Stimulated activated CD4-positive, alpha-beta T cell treated with anti-CD3 and anti-CD28 coated beads, Interleukin-1b, Interleukin-23, amount 100 ng/mL, for 1 hour (primary cell): Measurements from ENCODE around the gene PKD1L1.
"Not testable (repeated sequence)": the region's sequence is repeated elsewhere in the genome, so short reads cannot be mapped to it uniquely, and the experiment has no call there.

Source experiments
- DNase-seq, 2 donors: peaks; one replicate each; pipeline ENCODE4 v3.0.0-alpha.2; 2020; ENCODE audit warnings: low read depth in 2 of 2

The PKD1L1 gene

DNA sequence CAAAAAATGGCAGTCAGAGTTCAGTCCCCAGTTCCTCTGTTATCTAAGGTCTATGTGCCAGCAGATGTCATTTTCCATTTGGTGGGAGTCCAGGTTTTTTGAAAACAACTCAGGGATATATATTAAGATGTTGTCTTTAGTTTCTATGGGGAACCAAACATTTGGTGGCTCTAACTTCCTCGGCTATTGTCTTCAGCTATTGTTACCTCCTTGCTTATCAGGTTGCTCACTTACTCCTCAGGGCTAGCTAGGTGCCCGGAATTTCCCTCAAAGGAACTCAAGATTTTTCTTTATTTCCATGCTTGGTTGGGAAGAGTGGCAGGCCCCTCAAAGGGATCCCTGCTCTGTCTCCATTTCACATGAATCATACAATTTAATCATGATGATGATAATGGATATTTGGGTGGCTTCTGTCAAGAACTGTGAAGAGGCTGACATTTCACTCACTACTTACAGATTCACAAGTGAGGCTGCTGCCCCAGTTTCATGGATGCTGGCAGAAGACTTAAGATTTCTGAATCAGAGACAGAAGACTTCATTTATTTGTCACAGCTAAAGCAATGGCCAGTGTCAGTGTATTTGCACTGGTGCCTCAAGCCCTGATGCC, 182.8 kb downstream of the PKD1L1 start:
- no peak for DNase-seq

DNA sequence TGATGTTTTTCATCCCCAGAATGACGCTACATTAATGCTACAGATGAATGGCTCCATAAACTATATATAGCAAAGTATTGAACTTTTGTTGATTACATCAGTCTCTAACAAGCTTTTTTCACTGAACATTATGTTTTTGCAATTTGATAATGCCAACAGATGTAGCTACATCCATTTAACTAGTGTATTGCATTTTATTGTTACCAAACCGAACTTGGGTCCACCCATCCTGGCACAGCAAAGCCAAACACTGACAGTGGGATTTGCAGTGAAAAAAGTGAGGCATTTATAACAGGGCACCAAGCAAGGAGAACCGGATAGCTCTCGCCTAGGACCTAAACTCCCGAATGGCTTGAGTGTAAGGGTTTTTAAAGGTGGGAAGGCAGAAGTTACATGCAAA, 183.5 kb downstream of the PKD1L1 start:
- DNase-seq: no peak

DNA sequence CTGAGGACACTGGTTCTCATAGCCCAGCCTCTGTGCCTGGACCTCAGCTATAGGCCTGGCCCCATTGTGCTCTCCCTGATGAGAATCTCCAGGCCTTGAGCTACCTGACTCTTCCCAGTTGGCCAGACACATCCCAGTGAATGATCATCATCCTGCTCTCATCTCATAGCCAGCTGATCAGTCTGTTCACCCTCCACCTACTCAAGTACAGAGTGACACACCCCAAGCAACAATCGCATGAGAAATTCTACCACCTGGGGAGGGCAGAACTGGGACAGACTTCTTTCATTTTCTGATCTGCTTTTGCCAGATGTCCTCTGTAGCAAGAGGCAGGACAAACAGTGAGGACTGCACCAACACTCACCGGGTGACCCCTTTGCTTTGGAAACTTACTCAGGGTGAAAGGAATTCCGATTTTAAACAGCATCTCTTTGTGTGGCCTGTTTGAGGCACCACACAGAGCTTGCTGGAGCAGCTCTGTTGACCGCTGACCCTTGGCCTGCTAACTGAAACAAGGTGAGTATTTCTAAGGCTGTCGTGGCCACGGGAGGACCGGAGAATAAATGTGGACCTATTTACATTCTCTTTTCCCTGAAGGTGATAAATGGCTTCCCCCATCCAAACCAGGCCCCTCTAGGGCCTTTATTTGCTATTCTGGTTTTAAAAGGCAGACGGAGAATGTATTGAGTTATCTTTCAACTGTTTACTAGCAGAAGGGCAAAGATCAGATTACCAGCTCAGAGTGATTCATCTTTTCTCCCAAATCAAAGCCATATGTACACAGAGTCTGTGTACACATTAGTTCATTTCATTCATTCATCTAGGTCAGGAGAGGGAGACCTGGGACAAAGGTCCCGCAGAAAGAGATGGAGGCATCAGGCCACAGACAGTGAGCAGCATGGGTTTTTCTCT, 184.9 kb downstream of the PKD1L1 start:
- no peak for DNase-seq

DNA sequence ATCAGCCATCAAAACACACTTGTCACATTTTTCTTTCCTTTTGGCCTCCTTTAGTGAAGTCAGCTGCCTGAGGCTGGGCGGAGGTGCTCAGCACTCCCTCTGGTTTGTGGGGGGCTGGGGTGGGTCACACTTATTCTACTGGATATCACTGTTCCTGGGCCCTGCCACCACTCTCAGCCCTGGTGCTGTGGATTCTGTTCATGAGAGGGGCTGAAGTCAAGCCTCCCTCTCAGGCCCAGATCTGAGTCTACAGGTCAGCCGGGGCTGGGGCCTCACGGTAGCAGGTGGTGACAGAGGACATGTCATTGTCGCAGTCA, 185.6 kb downstream of the PKD1L1 start:
- DNase-seq: no peak

DNA sequence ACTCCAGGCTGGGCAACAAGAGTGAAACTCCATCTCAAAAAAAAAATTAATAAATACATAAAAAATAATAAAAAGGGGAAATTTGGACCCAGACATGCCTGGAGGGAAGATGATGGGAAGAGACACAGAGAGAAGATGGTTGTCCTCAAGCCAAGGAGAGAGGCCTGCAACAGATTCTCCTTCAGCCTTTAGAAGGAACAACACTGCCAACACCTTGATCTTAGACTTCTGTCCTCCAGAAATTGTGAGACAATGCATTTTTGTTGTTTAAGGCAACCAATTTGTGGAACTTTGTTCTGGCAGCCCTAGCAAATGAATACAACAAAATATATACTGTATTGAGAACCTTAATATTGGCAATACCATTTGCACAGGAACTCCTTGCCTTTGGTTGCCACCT, 186.1 kb downstream of the PKD1L1 start:
- no peak for DNase-seq

DNA sequence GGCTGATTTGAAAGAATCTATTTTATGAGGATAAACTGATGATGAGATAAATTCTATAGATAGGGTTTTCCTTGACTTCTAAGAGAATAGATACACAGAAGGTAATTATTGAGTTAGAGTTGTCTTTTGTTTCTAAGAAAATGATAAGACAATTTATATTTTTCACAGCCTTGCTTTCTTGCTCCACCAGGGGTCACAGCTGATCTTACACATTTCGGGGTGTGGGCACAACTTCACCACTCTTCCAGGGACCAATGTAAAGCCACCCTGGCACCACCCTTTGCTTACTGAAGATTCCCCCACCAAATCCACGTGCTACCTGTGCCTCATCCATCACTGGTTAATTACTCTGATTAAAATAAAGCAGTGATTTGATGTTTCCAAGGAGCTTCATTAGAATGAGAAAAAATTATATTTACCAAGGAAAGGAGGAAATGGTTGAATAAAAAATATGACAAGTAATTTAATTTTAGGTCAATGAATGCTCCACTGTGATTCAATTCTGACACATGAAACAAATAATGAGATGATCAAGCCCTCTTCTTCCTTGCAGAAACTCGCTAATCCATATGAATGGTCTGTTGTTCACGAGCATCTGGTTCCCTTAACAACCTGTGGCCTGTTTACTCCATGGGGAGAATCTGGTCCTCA, 189.1 kb downstream of the PKD1L1 start:
- no peak for DNase-seq

DNA sequence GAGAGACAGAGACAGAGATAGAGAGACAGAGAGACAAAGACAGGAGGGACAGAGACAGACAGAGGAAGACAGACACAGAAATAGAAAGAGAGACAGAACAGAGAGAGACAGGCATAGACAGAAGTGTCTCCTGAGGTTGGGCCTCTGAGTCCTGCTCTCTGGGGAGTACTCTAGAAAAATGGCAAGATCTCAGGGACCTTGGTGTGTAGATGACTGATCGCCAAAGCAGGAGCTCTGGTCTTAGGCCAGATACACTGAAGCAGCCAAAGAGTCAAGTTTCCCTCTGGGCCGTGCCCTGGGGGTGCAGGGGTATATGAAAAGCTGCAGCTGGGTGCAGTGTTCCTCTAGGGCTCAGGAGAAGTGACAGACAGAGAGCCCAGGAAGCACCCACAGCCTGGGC, 189.7 kb downstream of the PKD1L1 start:
- DNase-seq: no peak

DNA sequence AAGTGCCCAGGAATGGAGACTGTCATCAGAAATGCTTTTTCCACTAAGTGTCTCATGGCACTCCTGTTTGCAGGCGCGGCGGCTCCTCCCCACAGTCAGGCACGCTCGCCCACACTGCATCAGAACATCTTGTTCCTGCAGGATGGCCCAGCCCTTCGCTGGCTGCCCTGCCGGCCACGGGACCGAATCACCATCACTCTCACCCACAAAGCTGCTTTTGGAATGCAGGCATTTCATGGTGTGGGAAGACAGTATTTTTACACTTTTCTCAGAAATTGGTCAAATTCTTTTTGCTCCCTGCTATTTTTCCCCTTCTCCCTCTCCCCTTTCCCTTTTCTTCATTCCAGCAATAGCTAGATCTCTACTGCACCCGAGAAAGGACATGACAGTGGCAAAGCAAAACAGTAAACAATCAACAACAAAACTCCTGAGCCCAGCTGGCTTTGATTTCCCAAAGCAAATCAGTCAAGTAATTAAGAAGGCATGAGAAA, 190.3 kb downstream of the PKD1L1 start:
- no peak for DNase-seq

DNA sequence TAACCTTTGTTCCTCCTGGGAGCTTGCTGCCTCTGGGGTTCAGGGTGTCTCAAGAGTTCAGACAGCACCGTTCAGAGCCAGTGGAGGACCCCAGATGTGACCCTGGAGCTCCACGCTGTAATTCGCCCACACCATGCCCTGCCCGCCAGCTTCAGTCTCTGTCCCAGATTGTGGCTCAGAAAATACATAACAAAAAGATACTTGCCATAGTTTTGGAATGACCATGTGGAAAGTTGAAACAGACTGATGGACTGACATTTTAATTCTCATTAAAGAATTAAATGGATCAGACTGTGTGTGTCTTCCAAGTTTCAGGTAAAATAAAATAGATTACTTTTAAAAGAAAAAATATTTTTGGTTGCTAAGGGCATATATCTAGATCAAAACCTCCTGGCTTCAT, 191.6 kb downstream of the PKD1L1 start:
- DNase-seq: no peak

DNA sequence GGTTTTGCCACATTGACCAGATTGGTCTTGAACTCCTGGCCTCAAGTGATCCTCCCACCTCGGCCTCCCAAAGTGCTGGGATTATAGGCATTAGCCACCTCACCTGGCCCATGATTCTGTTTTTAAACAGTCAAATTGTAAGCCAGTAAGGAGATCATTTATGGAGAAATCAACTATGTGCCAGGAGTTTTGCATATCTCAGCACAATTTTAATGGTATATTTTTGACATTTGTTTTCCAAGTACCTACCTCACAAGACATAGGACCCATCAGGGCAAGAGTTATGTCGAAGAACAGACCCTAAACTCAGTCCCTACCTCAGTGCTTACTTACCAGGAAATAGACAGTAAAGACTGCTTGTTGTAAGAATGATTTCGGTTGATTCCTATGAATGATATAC, 193.0 kb downstream of the PKD1L1 start:
- DNase-seq: no peak

DNA sequence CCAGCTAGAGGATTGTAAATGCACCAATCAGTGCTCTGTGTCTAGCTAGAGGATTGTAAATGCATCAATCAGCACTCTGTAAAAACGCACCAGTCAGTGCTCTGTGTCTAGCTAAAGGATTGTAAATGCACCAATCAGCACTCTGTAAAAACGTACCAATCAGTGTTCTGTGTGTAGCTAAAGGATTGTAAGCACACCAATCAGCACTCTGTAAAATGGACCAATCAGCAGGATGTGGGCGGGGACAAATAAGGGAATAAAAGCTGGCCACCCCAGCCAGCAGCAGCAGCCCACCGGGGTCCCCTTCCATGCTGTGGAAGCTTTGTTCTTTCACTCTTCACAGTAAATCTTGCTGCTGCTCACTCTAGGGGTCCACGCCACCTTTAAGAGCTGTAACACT, 196.5 kb downstream of the PKD1L1 start:
- DNase-seq: not testable (repeated sequence)

DNA sequence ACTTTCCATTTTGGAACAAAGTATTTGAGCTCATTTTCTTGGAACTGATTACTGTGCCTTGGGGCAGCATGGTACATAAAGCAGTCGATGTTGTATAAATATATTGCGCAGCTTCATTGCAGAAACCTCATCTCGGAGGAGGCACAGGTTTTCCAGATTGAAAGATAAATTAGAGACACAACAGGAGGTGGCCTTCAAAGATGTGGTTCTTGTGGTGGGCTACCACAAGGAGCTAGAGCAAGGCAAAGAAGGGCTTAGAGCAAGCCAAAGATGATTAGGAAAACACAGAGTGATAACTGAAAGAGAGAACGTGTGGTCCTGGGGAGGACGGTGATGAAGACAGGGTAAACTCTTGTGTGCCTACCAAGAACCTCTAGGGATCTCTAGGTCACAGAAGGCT, 197.2 kb downstream of the PKD1L1 start:
- no peak for DNase-seq

DNA sequence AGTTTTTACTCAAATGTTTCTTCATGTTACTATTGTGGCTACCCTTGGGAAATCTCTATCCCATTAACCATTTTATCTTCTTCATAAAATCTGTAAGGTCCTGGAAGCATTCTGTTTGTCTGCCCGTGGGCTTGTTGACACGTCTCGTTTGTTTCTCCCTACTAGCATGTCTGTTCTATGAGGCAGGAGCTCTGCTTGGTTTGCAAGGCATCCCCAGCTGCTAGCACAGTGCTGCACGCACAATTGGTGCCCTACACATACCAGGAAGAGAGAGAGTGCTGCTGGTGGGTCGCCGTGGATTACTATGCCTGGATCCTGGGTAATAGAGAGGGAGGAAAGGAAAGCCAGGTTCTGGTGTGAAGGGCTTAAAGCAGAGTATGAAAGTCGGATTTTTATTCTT, 200.2 kb downstream of the PKD1L1 start:
- no peak for DNase-seq

DNA sequence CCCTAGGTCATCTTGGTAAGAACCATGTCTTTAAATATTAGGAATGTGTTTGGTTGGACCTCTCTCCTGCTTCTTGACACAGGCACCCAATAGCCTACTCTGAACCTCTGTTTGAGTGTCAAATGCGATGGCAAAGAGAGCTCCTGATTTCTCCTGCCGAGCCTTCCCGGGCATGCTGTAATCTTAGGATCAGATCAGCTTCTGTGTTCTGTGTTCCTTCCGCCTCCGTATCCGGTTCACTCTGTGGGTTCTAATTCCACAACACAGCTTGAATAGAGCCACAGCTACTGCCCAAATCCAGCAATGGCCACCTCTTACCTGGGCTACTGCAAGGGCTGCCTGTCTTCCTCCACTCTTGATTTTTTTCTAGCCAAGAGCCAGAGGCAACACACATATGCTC, 201.1 kb downstream of the PKD1L1 start:
- no peak for DNase-seq

DNA sequence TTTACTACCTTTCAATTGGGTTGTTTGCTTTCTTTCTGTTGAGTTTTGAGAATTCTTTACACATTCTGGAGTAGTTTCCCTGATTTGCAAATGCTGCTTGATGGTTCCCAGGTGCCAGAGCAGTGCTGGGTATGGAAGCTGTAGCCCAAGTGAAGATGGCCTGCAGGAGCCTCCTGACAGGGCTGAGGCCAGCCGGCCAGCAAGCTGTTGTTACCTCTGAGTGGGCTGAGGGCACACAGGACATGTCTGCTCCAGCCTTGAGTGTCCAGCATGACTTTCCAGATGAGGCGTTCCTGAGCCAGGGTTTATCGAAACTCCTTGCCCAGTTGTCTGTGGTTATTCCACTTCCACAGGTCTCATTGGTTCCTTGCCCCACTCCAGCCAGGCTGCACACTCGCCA, 201.8 kb downstream of the PKD1L1 start:
- no peak for DNase-seq

DNA sequence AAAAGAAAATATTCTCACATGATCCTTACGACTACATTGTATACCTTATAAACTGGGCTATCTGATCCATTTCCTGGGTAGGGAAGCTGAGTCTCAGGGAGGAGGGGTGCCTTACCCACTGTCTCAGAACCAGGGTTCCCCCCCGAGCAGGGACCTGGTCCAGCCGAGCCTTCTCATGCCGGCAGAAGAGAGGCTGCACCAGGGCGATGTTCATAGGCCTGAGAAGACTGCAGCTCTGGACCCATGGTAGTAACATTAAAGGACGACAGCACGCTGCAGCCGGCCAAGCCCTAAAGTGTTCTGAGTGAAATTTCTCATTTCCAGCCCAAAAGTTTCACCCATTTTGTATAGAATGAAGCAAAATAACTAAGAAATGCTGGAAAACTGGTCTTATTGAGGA, 203.4 kb downstream of the PKD1L1 start:
- no peak for DNase-seq

DNA sequence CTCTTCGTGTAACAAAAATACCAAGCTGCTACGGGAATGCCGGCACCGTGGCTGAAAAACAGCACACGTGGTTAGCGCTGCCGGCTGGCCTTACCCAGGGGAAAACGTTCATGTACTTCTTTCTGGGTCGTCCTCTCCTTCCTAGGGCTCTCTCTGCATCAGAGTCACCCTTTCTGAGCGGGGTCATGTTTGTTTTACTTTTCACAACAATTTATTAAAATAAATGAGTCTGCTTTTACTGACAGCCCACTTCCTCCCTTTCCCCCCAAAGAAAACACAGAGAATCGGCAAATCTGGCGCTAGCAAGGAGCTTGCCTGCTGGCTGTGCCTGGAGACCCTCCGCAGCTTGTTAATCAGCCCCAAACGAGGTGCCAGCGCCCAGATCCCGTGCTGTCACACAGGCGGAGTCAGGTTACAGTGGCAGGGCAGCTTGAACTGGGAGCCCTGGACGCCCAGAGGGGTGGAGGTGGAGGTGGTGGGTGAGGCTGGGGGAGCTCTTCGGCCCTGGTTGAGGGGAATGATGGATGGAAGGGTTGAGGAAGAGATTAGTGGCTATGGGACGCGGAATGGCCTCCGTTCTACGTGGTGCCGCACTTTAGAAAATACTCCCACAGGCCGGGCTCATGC, 204.2 kb downstream of the PKD1L1 start:
- DNase-seq: no peak

DNA sequence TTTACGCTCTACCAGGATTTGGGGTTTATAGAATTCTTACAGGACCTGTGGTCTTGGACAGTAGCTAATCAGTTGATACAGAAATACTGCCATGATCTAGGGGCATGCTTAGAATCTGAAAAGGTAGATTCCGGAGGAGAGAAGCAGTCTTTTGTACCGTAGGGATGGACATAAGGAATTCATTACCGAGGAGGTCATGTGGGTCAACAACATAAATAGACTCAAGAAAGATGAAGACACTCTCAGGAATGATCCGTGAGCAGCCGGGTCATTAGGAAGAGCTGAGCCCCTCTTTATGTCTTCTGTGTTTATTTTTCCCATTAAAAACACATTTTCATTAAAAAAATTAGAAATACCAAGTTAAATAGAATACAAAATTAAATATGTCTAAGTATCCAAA, 206.3 kb downstream of the PKD1L1 start:
- no peak for DNase-seq

DNA sequence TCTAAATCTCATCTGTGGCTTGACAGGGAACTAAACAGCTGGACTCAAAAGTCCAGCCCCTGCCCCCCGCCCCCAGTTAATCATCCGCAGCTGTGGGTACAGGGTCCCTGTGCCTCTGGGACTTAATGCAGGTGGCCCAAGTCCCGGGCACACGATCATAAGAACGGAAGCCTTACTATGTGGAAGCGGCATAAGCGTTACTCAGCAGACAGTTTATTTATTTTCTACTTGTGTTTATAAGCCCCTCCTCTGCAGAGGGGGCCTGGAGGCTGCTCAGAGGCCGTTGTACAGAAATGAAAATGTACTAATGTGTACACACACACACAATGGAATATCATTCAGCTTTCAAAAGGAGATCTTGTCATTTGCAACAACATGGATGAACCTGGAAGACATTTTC, 208.4 kb downstream of the PKD1L1 start:
- DNase-seq: no peak

DNA sequence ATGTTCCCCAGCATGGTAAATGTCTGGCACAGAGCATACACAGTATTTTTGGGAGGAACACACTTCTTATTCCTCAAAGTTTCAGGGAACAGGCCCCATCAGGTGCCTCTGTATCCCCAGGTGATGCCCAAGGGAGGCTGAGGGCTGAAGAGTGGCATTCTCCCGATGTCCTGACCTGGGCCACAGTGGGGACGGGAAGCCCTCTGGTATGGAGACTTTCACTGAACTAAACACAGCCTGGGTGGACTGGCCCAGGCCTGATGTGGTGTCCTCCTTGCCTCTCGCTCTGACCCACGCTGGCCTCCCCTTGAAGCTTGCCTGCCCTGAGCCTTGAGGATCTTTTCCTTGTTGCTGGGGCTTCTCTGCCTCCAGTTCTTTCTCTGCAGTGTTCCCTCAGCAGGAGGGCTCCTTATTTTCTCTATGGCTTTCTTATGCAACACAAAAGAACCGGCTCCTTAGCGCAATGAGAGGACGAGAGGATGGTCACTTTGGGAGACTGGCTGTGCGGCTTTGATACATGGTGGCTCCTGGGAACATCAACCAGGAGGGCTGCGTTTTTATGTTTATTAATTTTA, 208.9 kb downstream of the PKD1L1 start:
- DNase-seq: no peak

DNA sequence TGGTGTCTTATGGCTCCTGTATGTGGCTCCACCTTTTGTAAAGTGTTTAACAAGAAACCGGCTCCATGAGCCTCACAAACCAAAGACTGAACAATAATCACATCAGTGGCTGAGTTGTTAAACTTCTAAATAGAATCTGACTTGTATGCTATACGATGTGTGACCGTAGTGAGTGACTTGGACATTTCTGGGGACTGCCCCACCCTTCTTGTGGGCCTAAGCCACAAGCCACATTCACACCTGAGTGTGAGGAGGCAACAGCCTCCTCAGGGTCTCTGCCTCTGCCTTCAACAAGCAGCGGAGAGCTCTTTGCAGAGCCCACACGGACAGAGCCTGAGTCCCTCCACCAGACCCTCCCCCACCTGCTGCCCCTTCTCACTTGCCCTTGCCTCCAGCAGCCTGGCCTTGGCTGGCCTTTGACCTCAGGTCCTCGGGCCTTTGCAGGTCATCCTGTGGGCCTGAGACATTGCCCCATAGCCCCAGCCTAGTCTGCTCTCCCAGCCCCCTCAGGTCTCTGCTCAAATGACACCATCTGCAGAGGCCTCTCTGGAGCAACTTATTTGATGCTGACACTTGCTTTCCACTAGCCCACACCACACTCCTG, 209.6 kb downstream of the PKD1L1 start:
- DNase-seq: no peak

DNA sequence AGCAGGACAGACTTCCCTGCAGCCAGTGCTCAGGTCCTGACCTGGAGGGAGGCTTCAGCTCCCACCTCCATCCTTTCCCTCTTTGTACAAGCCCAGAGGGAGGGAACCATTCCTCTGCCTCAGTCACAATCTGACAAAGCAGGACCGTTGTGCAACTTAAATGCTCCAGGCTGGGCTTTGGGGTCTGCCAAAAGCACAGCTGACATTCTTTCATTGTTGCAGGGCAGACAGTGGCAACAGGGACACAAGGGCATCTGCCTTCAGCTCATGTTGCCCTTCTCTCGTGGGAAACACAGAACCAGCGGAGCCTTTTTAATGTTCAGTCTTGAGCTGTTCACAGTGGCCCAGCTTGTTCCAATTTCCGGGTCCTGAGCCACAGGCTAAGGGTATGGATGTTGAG, 210.7 kb downstream of the PKD1L1 start:
- DNase-seq: no peak
